Astrocyte of the cerebellum (primary cell): ENCODE measurements around the gene KRT78.

Source experiments
- DNase-seq: peaks from one replicate; pipeline ENCODE4 v3.0.0-alpha.2; 2011; ENCODE audit warnings: low read depth
- H3K4me3 ChIP-seq: 2 replicates; pipeline ENCODE4 v1.5.1; 2011; ENCODE audit warnings: mild to moderate bottlenecking, low read depth, low read length, moderate library complexity
- CTCF ChIP-seq: IDR thresholded peaks from 2 replicates; pipeline ENCODE4 v1.5.1; 2012; ENCODE audit warnings: low read length, low read depth, moderate library complexity, mild to moderate bottlenecking; ENCODE audit errors: missing control alignments
- in situ Hi-C: cut with HindIII; loops from 2 replicates; pipeline ENCODE4 v1.10.0; 2017; ENCODE audit warnings: low sequenced_read_pairs

The KRT78 gene

GRCh38 chr12:52823761-52824450, 24.9 kb downstream of the KRT78 start:
- no peak for TF ChIP-seq CTCF
- in situ Hi-C loops, result no loop called here
- H3K4me3 ChIP-seq, result no peak overlapping the region
- no peak for DNase-seq

- in situ Hi-C loops, result no loop called here
- DNase-seq, result no peak
- TF ChIP-seq CTCF, result no peak
- no peak overlapping the region for H3K4me3 ChIP-seq
Observed at GRCh38 chr12:52822771-52823510, 25.9 kb downstream of the KRT78 start.

GRCh38 chr12:52821826-52822660, 26.8 kb downstream of the KRT78 start:
- no peak overlapping the region for H3K4me3 ChIP-seq
- no peak for TF ChIP-seq CTCF
- no peak for DNase-seq
- in situ Hi-C loops, result no loop called here

GRCh38 chr12:52821071-52821730, 27.6 kb downstream of the KRT78 start:
- TF ChIP-seq CTCF, result no peak
- in situ Hi-C loops, result no loop called here

GRCh38 chr12:52820521-52820920, 28.3 kb downstream of the KRT78 start:
- H3K4me3 ChIP-seq, result no peak overlapping the region
- in situ Hi-C loops, result no loop called here
- no peak for TF ChIP-seq CTCF
- DNase-seq, result no peak

More at GRCh38 chr12:52821071-52821730, 27.6 kb downstream of the KRT78 start:
- DNase-seq, result no peak
- H3K4me3 ChIP-seq, result no peak overlapping the region
